Astrocyte of the cerebellum (primary cell): Measurements from ENCODE around the gene EVI5L.
"Not testable (repeated sequence)": the region's sequence is repeated elsewhere in the genome, so short reads cannot be mapped to it uniquely, and the experiment has no call there.

Experiments used
- DNase-seq: peaks from one replicate; pipeline ENCODE4 v3.0.0-alpha.2; 2011; ENCODE audit warnings: low read depth
- H3K4me3 ChIP-seq: 2 replicates; pipeline ENCODE4 v1.5.1; 2011; ENCODE audit warnings: mild to moderate bottlenecking, low read depth, low read length, moderate library complexity
- CTCF ChIP-seq: IDR thresholded peaks from 2 replicates; pipeline ENCODE4 v1.5.1; 2012; ENCODE audit warnings: low read length, low read depth, moderate library complexity, mild to moderate bottlenecking; ENCODE audit errors: missing control alignments
- in situ Hi-C: cut with HindIII; loops from 2 replicates; pipeline ENCODE4 v1.10.0; 2017; ENCODE audit warnings: low sequenced_read_pairs

EVI5L gene

GRCh38 chr19:7788178-7788932 lies 41.7 kb upstream of the EVI5L start:
- H3K4me3 ChIP-seq = no peak overlapping the region
- DNase-seq = no peak
- in situ Hi-C loops = loop anchor here (25.0 kb wide), 1 partner anchor 201 kb away; the partner anchor contains the start of gene CAMSAP3
- no peak for TF ChIP-seq CTCF

- in situ Hi-C loops = loop anchor here (25.0 kb wide), 1 partner anchor 202 kb away; the partner anchor contains the start of gene CAMSAP3
- no peak for TF ChIP-seq CTCF
- DNase-seq = no peak
- no peak overlapping the region for H3K4me3 ChIP-seq
These were observed 41.1 kb upstream of the EVI5L start for GRCh38 chr19:7788933-7789323.

- no peak for TF ChIP-seq CTCF
- in situ Hi-C loops = loop anchor here (25.0 kb wide), 1 partner anchor 202 kb away; the partner anchor contains the start of gene CAMSAP3
- no peak overlapping the region for H3K4me3 ChIP-seq
- no peak for DNase-seq
These were observed 40.6 kb upstream of the EVI5L start for GRCh38 chr19:7789447-7789846.

GRCh38 chr19:7790416-7790815 lies 39.6 kb upstream of the EVI5L start:
- no peak overlapping the region for H3K4me3 ChIP-seq
- no peak for DNase-seq
- TF ChIP-seq CTCF = no peak
- in situ Hi-C loops = loop anchor here (25.0 kb wide), 1 partner anchor 203 kb away; the partner anchor contains the start of gene CAMSAP3

GRCh38 chr19:7792281-7792680 lies 37.7 kb upstream of the EVI5L start:
- no peak for TF ChIP-seq CTCF
- in situ Hi-C loops = loop anchor here (25.0 kb wide), 1 partner anchor 205 kb away; the partner anchor contains the start of gene CAMSAP3
- no peak for DNase-seq
- H3K4me3 ChIP-seq = no peak overlapping the region

- not testable (repeated sequence) for DNase-seq, H3K4me3 ChIP-seq
- in situ Hi-C loops = loop anchor here (25.0 kb wide), 1 partner anchor 205 kb away; the partner anchor contains the start of gene CAMSAP3
These were observed 37.3 kb upstream of the EVI5L start for GRCh38 chr19:7792701-7793100.

- DNase-seq = no peak
- in situ Hi-C loops = loop anchor here (25.0 kb wide), 1 partner anchor 206 kb away; the partner anchor contains the start of gene CAMSAP3
- TF ChIP-seq CTCF = no peak
- no peak overlapping the region for H3K4me3 ChIP-seq
These were observed 36.5 kb upstream of the EVI5L start for GRCh38 chr19:7793493-7793892.
